GM18867 (cell line): ENCODE data around the gene SLC6A20.
"Not testable (repeated sequence)": the region's sequence is repeated elsewhere in the genome, so short reads cannot be mapped to it uniquely, and the experiment has no call there.

Experiments
- ATAC-seq: cut with Tn5 transposase; IDR thresholded peaks from one replicate; pipeline ENCODE4 v1.9.1; 2021; ENCODE audit warnings: mild to moderate bottlenecking, moderate library complexity; ENCODE audit not compliant: unreplicated experiment

The SLC6A20 gene

DNA sequence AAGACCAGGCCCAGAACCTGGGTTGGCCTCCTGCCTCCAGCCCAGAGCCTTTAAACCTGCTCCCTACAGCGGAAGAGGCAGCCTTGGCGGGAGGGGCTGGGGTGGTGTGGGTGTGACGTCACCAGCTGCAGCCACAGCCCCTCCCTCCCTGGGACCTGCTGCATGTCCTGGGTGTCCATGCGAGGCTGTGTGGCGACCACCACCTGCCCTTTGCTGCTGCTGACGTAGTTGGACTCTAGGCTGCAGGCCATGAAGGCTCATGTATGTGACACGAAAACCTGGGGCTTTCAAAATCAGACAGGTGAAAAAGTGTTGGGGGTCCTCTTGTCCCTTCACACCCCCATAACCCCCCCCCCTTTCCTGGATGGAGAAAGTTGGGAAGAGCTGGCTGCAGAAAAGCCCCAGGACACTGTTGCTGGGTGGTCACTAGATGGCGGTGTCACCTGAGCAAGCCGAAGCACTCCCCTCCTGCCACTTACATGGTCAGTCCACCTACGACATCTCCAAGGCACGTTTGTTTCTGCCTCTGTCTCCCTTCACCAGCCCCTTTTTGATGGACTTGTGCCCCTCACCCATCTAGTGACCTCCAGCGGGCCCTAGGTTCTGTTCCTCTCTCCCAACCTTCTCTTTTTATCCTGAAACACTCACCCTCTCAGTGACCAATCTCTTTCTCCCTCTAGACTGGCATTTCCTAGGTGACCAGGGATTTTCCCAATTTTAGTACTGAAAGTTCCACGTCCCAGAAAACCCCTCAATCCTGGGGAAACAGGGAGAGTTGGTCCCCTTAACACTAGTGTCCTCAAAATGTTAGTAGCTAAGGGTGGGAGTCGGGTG lies 35.2 kb downstream of the SLC6A20 start:
- ATAC-seq: no peak

DNA sequence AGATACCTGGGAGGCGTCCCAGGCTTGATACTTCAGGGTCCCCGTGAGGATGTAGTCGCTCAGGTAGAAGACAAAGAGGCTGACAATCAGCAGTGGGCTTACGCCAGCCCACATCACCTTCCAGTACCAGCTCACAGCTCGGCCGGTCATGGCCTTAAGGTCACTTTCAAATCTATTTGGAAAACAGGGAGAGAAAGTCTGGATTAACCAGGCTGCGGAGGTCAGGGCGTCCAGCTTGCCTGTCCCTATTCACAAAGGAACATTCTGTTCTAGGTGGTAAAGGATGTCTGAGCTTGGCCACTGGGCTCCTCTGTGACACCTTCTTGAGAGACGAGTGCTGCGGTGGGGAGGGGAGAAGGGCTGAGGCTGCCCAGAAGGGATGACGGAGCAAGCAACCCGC lies 36.5 kb downstream of the SLC6A20 start:
- ATAC-seq: no peak

DNA sequence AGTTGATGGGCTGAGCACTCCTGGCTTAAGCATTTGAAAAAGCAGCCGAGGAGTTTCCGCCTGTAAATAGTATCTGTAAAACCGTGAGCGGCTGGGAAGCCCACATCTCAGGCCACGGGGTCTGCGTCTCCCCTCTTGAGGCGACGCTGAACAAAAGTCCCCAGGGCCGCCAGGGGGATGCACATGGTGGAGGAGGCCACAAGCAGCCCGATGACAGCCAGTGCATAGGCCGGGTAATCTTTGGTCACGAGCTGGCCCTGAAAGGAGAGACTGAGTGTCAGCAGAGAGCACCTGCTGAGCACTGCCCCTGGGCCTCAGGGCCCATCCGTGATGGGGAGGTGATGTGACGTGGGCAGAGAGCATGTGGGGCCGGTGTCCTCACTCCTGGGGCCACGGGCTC lies 37.5 kb downstream of the SLC6A20 start:
- ATAC-seq: no peak

DNA sequence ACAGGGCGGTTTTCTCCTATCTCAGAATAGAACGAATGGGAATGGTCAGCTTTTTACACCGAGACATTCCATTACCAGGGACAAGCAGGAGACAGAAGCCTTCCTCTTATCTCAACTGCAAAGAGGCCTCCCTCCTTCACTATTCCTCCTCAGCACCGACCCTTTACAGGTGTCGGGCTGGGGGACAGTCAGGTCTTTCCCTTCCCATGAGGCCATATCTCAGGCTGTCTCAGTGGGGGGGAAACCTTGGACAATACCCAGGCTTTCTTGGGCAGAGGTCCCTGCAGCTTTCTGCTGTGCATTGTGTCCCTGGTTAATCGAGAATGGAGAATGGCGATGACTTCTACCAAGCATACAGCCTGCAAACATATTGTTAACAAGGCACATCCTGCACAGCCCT lies 39.2 kb downstream of the SLC6A20 start:
- ATAC-seq: not testable (repeated sequence)

DNA sequence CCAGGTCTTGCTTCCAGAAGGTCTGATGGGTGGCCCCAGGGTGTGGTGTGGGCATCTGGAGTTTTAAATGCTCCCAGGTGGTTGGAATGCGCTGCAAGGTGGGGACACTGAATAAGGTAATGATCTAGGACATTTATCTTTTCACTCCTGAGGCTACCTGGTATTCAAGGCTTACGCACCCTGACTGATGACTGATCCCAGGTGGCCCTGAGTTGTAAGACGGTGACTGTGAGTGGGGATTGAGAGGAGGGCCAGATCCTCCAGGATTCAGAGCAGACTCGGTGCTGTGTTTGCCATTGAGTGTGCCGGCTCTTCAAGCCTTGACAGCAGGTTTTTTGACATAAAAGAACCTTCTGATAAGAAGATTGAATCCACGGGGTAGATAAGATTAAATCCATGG lies 40.3 kb downstream of the SLC6A20 start:
- ATAC-seq: no peak

DNA sequence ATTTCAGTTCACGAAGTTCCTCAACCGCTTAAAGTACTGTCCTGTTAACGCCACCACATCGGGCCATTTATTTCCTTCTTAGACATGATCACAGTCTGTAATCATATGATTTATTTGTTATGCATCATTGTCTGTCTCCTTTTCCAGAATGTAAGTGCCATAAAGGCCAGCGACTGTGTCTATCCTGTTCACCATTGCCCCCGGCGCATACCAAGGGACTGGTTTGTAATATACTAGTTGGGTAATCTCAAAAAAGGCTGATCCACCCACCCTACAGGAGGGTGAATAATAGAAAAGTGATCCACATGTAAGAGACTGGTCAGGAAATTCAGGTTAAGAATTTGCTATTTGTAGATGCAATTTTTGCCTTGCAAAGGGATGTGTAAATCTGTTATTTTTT lies 41.9 kb downstream of the SLC6A20 start:
- no peak for ATAC-seq

DNA sequence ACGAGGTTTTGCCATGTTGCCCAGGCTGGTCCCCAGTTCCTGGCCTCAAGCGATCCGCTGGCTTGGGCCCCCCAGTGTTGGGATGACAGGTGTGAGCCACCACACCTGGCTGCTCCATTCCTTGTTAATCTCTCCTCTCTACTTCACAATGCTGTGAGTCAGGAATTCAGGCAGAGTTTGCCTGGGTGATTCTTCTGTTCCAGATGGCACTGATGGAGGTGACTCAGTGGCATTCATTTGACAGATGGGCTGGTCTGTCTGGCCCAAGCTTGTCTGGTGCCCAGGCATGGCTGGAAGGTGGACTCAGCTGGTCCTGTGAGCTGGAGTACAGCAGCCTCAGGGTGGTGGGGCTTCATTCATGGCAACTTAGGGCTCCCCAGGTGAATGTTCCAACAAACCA lies 43.2 kb downstream of the SLC6A20 start:
- no peak for ATAC-seq

DNA sequence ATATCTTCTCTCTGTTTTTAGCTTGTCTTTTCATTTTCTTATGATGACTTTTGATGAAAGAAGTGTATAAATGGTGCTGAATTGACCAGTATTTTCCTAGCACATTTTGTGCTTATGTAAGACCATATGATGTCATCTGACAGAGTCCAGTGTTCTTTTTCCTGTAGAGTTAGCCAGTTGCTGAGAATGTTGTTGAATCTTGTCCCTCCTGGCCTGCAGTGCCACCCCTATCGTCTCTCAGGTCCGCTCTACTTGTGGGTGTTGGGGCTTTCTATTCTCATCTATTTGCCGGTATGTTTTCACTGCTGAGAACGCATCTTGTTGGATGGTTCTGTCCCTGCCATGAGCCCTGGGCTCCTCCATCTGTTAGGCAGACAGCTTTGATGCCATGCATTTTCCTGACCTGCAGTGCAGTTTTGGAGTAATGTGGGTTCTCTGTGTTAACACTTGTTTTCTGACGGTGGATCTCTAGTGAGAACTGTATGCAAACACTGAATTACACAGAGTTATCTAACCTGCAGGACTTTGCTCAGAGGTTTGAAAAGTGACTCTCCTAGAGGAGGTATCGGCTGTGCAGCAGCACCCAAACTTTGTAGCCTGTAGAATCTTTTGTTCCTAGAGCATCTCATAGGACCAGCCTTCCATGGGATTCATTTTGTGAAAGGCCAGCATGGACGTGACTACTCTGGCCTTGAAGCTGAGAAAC lies 44.6 kb downstream of the SLC6A20 start:
- ATAC-seq: no peak

DNA sequence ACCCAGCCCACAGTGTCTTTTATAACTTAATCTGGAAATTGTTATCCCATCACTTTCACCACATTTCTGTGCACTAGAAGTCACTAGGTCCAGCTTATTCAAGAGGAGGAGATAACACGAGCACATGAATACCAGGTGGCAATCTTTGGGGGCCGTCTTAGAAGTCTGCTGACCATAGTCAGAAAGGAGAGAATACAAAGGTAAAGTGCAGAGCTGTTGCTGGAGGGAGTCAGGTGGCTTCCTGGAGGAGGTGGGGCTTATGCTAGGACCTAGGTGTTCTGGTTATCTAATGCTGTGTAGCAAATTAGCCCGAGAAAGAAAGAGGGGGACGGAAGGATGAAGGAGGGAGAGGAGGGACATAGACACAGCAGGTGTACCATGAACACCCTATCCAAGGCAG lies 46.5 kb downstream of the SLC6A20 start:
- ATAC-seq: no peak

DNA sequence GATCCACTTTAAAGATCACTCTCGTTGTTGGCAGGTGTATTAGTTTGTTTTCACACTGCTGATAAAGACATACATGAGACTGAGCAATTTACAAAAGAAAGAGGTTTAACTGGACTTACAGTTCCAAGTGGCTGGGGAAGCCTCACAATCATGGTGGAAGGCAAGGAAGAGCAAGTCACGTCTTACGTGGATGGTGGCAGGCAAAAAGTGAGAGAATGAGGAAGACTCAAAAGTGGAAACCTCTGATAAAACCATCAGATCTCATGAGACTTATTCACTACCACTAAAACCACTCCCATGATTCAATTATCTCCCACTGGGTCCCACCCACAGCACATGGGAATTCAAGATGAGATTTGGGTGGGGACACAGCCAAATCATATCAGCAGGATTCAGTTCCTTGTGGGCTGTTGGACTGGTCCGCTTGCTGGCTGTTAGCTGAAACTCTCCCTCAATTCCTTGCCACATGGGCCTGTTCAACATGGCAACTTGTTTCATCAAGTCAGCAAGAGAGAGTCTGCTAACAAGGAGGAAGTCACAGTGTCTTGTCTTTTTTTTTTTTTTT lies 47.2 kb downstream of the SLC6A20 start:
- not testable (repeated sequence) for ATAC-seq

DNA sequence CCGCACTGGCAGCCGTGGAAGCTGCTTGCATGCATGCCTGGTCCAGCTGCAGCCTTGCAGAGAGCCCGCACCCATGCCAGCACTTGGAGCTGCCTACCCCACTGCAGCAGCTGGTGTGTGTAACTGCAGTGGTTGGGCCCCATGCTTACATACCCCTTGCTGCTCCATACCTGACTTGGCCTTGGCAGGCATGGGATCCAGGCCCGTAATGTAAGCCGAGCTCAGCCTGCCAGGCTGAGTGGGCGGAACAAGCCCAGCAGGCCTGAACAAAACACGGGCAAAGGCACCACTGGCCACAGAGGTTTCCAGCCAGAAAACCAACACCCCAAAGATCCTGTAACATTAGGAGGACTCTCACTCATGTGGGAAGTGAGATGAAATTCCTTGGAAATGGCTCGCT lies 48.3 kb downstream of the SLC6A20 start:
- ATAC-seq: no peak

DNA sequence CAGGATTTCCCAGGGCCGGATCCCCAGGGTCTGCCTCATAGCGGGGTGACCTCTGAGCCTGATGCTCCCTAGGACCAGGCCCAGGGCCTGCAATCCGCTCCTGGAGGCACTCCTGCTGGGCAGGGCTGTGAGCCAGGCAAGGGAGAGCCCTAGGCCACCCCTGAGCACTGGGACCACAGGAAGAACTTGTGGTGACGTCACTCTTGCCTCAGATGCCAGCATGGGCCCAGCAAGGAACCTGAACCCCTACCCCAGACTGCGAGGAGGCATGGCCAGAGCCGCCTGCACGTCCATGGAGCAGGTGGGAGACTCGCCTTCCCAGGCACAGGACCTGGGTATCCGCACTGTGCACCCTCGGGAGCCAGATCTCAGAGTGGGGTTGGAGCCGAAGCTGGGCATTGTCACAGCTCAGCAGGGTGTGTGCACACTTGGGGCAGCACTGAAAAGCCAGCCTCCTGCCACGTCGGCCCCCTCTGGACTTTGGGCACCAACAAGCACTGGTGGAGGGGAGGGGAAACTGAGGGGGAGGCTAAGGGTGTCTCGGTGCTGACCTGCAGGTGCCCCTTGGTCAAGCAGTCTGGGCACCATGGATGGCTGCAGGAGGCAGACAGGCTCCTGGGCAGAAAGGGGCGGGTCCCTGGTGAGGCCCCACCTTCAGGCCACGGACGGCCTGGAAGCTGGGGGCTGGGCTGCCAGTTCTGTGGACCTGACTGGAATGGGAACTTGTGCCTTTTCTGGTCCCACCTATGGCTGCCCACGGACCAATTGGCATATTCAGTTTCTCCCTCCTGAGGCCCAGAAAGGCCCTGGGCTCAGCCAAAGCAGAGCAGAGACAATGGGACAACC lies 49.3 kb downstream of the SLC6A20 start:
- no peak for ATAC-seq

DNA sequence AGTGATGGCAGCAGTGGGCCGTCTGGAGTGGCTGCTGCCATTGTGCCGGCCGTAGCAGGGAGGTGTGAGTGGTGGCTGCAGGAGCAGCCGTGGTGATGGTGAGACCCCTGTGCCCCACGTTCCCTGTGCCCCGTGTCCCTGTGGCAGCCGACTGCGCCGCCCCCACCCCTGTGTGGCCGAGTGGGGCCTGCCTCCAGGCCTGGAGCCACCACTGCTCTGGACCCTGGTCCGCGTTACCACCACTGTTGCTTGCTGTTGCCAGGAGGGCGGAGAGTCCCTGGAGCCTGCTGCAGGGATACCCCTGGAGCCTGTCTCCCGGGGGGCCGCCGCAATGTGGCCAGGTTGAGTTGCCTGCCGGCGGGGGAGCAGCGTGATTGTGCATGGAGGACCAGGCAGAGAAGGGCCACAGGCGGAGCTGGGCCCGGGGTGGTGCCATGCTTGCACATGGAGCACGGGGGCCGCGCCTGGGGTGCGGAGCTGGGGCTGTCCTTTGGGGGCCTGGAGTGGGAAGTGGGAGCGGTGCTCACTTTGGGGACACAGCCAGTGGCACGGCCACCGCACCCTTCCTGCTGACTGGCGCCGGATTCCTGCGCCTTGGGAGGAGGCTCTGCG lies 50.1 kb downstream of the SLC6A20 start:
- no peak for ATAC-seq

DNA sequence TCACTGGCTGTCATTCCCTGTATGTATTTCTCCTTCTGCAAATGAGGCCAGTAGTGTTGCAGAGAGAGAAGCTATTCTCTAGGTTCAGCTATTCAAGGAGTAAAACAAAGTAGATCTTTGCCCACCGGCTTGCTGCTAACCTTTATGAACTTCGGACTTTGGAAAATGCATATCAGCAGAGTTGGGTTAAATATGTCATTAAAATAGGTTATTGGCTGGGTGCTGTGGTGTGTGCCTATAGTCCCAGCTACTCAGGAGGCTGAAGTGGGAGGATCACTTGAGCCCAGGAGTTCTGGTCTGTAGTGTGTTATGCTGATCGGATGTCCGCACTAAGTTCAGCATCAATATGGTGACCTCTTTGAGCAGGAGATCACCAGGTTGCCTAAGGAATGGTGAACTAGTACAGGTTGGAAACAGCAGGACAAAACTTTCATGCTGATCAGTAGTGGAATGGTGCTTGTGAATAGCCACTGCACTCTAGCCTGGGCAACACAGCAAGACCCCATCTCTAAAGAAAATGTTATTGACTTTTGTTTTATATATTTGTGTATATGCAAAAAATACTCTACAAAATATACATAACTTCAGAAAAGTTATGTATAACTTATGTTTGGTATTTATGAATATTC lies 53.8 kb downstream of the SLC6A20 start:
- no peak for ATAC-seq

DNA sequence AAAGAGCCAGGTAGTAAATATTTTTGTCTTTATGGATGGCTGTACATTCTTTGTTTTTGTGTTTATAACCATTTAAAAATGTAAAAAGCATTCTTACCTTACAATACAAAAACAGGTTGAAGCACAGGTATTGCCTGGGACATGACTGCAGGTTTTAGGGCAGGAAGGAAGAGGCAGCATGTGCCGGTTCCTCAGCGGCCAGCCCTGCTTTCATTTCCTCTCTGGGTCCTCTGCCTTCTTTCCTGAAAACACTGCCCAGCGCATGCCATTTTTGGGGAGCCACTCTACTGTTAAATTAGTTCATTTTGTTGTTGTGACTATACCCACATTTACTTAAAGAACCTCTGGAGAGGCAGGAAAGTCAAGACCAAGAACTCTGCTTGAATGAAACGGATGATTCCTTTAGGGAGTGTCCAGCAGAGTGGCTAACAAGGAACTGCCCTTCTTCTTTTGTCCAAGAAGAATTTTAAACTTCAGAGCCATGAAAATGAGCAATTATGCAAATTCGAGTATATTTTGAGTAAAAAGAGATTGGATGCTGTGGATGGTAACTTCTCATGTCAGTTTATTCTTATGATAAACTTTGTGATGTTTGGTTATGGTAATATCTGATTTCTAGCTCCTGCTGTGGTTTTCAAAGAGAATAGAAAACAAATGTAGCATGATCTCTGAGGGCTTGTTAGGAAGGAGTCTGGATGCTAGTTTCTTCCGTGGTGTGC lies 54.4 kb downstream of the SLC6A20 start:
- no peak for ATAC-seq

DNA sequence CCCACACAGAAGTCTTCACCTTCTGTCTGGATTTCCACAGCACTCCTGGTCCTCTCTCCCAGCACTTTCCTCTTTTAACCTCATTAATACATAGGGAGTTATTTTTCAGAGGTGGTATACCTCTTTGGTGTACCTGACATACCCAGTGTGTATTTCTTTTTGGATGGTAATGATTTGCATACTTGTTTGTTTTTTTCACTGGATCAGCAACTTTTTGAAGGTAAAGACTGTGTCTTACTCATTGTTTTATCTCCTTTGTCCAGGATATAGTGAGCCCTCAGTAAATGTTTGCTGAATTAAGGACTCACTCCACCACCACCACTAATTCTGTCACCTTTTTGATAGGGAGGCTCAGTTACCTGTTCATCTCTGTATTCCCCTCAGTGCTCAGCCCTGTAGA lies 55.1 kb downstream of the SLC6A20 start:
- no peak for ATAC-seq

DNA sequence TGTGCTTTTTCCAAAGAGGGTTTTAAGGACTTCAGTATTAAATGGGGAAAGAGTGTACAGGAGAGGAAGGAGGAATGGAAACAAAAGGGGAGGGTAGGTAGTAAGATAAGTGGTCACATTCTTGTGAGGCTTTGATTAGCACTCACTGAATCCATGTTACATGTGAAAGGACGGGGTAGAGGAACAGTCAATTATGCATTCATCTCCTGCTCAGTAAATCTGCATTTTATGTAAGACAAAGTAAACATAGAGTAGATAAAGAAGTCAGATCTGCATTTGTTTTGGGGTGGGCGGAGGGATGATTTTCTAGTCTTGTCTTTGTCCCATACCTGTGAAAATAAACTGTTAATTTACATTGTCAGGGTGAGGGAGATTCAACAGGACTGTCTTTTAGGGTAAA lies 56.3 kb downstream of the SLC6A20 start:
- no peak for ATAC-seq

DNA sequence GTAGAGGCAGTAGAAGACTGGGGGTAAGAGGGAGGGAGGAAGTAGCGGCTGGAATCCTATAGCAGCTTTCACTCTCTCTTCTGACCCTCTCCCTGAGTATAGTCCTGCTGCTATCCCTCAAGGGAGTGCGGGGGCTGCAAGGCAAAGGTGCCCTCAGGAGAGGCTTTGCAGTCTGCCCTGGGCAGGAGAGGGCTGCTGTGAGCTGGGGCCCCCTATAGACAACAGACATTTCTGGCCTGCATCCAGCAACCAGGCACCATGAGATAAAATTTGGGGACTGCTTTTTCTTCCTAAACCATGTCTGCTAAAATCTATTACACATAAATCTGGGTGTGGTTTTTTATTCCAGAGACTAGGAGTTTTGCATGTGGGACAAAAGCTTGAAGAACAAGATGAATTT lies 59.1 kb downstream of the SLC6A20 start:
- no peak for ATAC-seq

DNA sequence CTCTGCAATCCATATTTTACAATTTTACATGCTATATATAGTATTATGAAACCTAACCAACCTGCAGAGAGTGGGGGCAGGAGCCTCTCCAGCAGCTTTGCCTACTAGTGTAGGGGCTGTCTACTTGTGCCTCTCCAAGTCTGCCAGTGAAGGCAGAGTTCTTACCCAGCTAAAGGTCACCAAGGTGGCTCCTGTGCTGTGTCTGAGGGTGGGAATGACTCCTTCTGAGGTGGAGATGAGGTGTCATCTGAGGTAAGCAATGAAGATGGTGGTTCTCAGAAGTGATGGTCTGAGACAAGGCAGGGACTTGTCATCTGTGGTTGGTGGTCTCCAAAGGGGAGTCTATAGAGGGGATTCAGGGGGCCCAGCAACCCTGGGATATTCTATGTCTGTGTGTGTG lies 59.6 kb downstream of the SLC6A20 start:
- ATAC-seq: no peak
